K562 (cell line): ENCODE measurements around the gene BEND6. TPM values are rescaled to one million over a fixed set of nuclear protein-coding genes. Genes with fewer than 3 reads are reported as not detected.

Experiments
- ARID2 ChIP-seq: fragments of 450-650 bp; IDR thresholded peaks from 2 replicates; pipeline ENCODE4 v1.6.1; 2017; ENCODE audit warnings: antibody characterized with exemption, mild to moderate bottlenecking
- CBFA2T2 ChIP-seq: fragments of 450-650 bp; conservative IDR thresholded peaks from 2 replicates; pipeline ENCODE4 v1.6.1; 2017; ENCODE audit warnings: mild to moderate bottlenecking
- HNRNPUL1 ChIP-seq: fragments of 200-400 bp; formaldehyde crosslinking; IDR thresholded peaks from 2 replicates; pipeline ENCODE4 v1.6.1; 2017; ENCODE audit warnings: low read length
- NFIC ChIP-seq: fragments of 450-650 bp; IDR thresholded peaks from 2 replicates; pipeline ENCODE4 v1.6.1; 2017; ENCODE audit warnings: mild to moderate bottlenecking, inconsistent platforms
- SMAD3 ChIP-seq: fragments of 450-650 bp; formaldehyde crosslinking; conservative IDR thresholded peaks from 2 replicates; pipeline ENCODE4 v1.4.0; 2020; ENCODE audit warnings: mild to moderate bottlenecking
- SNIP1 ChIP-seq: fragments of 450-650 bp; IDR thresholded peaks from 2 replicates; pipeline ENCODE4 v1.7.1; 2017; ENCODE audit warnings: low read depth, mild to moderate bottlenecking
- TAL1 ChIP-seq: fragments of 450-650 bp; IDR thresholded peaks from 2 replicates; pipeline ENCODE4 v1.6.1; 2016; ENCODE audit warnings: mild to moderate bottlenecking
- ZNF436 ChIP-seq: fragments of 250-450, 450-650 bp; sonication (Bioruptor Pico); formaldehyde crosslinking; IDR thresholded peaks from 2 replicates; pipeline ENCODE4 v1.7.0; 2020; ENCODE audit warnings: mild to moderate bottlenecking
- polyA plus RNA-seq, 8 experiments: library from polyadenylated mRNA; depleted of rRNA in 4 of 8; stranded (reverse) in 5 of 8; unstranded in 3 of 8; fragments of >200 nt; fragmentation: Nextera tagmentation in 2 of 8; fragmentation: Illumina TruSeq in 1 of 8; extraction: Ambion mirVana in 2 of 8; extraction: Trizol in 1 of 8; gene quantifications; 2 replicates each; pipeline versions ENCODE4 v1.2.1 to v1.2.3, GENCODE V29; 2011 to 2014; ENCODE audit warnings: inconsistent platforms in 1 of 8, missing spikeins in 1 of 8
- total RNA-seq, 7 experiments: library from RNA; depleted of rRNA in 6 of 7; stranded (reverse); fragments of >200 nt in 6 of 7; fragmentation: Illumina TruSeq in 2 of 7; extraction: Trizol in 2 of 7; gene quantifications; 2 replicates each; pipeline versions ENCODE4 v1.2.1 to v1.2.3, GENCODE V29; 2011 to 2021; ENCODE audit warnings: low replicate concordance in 1 of 7
- TF ChIP-seq, protein P1 (sequence below): fragments of 250-450 bp; sonication (Bioruptor Pico); IDR thresholded peaks from 2 replicates; pipeline ENCODE4 v1.8.0; 2021; ENCODE audit warnings: moderate library complexity, mild to moderate bottlenecking, inconsistent platforms
- TF ChIP-seq, protein P2 (sequence below), 2 experiments: fragments of 150-350 bp in 1 of 2; IDR thresholded peaks; 2 replicates each; pipeline ENCODE4 v1.6.1; 2012 to 2016; ENCODE audit warnings: low read depth in 2 of 2, low read length in 2 of 2, mild to moderate bottlenecking in 1 of 2, moderate library complexity in 1 of 2
- TF ChIP-seq, protein P3 (sequence below): fragments of 450-650 bp; IDR thresholded peaks from 2 replicates; pipeline ENCODE4 v1.6.1; 2016; ENCODE audit warnings: mild to moderate bottlenecking, moderate library complexity

The BEND6 gene
- total and polyA plus RNA-seq, 9 of the 15 experiments (the other 6 are each of a cell fraction or from before 2014, with no cell fraction given), result 0.37 to 4.0 (median 1.1) TPM

DNA sequence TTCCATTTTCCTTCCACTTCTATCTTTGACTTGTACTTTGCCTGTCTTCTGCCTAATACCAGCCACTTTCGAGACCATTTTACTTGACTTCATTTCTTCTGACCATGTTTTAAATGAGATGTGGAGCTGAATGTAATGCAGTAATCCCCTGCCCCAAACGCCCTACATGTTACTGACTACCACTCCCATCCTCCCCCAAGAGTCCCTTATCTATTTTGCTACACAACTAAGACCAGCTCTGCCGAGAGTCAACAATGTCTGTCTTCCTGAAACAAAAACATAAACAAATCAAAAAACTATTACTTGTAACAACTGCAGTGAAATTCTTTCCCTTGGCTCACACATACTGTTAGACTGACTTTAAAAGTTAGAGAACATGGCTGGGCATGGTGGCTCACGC lies 64.5 kb downstream of the BEND6 start (continued):
- TF ChIP-seq, protein P1, sequence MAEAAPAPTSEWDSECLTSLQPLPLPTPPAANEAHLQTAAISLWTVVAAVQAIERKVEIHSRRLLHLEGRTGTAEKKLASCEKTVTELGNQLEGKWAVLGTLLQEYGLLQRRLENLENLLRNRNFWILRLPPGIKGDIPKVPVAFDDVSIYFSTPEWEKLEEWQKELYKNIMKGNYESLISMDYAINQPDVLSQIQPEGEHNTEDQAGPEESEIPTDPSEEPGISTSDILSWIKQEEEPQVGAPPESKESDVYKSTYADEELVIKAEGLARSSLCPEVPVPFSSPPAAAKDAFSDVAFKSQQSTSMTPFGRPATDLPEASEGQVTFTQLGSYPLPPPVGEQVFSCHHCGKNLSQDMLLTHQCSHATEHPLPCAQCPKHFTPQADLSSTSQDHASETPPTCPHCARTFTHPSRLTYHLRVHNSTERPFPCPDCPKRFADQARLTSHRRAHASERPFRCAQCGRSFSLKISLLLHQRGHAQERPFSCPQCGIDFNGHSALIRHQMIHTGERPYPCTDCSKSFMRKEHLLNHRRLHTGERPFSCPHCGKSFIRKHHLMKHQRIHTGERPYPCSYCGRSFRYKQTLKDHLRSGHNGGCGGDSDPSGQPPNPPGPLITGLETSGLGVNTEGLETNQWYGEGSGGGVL (CRISPR knock-in tag), result no peak
- peak; percentile 49 for TF ChIP-seq NFIC
- TF ChIP-seq CBFA2T2, result peak; percentile 63
- TF ChIP-seq SMAD3, result no peak
- TF ChIP-seq, protein P2, sequence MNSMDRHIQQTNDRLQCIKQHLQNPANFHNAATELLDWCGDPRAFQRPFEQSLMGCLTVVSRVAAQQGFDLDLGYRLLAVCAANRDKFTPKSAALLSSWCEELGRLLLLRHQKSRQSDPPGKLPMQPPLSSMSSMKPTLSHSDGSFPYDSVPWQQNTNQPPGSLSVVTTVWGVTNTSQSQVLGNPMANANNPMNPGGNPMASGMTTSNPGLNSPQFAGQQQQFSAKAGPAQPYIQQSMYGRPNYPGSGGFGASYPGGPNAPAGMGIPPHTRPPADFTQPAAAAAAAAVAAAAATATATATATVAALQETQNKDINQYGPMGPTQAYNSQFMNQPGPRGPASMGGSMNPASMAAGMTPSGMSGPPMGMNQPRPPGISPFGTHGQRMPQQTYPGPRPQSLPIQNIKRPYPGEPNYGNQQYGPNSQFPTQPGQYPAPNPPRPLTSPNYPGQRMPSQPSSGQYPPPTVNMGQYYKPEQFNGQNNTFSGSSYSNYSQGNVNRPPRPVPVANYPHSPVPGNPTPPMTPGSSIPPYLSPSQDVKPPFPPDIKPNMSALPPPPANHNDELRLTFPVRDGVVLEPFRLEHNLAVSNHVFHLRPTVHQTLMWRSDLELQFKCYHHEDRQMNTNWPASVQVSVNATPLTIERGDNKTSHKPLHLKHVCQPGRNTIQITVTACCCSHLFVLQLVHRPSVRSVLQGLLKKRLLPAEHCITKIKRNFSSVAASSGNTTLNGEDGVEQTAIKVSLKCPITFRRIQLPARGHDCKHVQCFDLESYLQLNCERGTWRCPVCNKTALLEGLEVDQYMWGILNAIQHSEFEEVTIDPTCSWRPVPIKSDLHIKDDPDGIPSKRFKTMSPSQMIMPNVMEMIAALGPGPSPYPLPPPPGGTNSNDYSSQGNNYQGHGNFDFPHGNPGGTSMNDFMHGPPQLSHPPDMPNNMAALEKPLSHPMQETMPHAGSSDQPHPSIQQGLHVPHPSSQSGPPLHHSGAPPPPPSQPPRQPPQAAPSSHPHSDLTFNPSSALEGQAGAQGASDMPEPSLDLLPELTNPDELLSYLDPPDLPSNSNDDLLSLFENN (IDR thresholded peaks at IDR 0.05; ENCODE audit: low read depth in 2 of 2, low read length in 2 of 2), result 0 out of 4 replicates have a peak, but pooled peaks of 1 of the 2 experiments have one; percentile 42
- no peak for TF ChIP-seq ARID2
- TF ChIP-seq TAL1, result peak; percentile 76
- TF ChIP-seq SNIP1, result no peak
- TF ChIP-seq HNRNPUL1, result no peak
- TF ChIP-seq, protein P3, sequence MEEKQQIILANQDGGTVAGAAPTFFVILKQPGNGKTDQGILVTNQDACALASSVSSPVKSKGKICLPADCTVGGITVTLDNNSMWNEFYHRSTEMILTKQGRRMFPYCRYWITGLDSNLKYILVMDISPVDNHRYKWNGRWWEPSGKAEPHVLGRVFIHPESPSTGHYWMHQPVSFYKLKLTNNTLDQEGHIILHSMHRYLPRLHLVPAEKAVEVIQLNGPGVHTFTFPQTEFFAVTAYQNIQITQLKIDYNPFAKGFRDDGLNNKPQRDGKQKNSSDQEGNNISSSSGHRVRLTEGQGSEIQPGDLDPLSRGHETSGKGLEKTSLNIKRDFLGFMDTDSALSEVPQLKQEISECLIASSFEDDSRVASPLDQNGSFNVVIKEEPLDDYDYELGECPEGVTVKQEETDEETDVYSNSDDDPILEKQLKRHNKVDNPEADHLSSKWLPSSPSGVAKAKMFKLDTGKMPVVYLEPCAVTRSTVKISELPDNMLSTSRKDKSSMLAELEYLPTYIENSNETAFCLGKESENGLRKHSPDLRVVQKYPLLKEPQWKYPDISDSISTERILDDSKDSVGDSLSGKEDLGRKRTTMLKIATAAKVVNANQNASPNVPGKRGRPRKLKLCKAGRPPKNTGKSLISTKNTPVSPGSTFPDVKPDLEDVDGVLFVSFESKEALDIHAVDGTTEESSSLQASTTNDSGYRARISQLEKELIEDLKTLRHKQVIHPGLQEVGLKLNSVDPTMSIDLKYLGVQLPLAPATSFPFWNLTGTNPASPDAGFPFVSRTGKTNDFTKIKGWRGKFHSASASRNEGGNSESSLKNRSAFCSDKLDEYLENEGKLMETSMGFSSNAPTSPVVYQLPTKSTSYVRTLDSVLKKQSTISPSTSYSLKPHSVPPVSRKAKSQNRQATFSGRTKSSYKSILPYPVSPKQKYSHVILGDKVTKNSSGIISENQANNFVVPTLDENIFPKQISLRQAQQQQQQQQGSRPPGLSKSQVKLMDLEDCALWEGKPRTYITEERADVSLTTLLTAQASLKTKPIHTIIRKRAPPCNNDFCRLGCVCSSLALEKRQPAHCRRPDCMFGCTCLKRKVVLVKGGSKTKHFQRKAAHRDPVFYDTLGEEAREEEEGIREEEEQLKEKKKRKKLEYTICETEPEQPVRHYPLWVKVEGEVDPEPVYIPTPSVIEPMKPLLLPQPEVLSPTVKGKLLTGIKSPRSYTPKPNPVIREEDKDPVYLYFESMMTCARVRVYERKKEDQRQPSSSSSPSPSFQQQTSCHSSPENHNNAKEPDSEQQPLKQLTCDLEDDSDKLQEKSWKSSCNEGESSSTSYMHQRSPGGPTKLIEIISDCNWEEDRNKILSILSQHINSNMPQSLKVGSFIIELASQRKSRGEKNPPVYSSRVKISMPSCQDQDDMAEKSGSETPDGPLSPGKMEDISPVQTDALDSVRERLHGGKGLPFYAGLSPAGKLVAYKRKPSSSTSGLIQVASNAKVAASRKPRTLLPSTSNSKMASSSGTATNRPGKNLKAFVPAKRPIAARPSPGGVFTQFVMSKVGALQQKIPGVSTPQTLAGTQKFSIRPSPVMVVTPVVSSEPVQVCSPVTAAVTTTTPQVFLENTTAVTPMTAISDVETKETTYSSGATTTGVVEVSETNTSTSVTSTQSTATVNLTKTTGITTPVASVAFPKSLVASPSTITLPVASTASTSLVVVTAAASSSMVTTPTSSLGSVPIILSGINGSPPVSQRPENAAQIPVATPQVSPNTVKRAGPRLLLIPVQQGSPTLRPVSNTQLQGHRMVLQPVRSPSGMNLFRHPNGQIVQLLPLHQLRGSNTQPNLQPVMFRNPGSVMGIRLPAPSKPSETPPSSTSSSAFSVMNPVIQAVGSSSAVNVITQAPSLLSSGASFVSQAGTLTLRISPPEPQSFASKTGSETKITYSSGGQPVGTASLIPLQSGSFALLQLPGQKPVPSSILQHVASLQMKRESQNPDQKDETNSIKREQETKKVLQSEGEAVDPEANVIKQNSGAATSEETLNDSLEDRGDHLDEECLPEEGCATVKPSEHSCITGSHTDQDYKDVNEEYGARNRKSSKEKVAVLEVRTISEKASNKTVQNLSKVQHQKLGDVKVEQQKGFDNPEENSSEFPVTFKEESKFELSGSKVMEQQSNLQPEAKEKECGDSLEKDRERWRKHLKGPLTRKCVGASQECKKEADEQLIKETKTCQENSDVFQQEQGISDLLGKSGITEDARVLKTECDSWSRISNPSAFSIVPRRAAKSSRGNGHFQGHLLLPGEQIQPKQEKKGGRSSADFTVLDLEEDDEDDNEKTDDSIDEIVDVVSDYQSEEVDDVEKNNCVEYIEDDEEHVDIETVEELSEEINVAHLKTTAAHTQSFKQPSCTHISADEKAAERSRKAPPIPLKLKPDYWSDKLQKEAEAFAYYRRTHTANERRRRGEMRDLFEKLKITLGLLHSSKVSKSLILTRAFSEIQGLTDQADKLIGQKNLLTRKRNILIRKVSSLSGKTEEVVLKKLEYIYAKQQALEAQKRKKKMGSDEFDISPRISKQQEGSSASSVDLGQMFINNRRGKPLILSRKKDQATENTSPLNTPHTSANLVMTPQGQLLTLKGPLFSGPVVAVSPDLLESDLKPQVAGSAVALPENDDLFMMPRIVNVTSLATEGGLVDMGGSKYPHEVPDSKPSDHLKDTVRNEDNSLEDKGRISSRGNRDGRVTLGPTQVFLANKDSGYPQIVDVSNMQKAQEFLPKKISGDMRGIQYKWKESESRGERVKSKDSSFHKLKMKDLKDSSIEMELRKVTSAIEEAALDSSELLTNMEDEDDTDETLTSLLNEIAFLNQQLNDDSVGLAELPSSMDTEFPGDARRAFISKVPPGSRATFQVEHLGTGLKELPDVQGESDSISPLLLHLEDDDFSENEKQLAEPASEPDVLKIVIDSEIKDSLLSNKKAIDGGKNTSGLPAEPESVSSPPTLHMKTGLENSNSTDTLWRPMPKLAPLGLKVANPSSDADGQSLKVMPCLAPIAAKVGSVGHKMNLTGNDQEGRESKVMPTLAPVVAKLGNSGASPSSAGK, result no peak
- no peak for TF ChIP-seq ZNF436 (CRISPR knock-in tag)
